NK-92 treated with Interleukin-12 subunit alpha and Interleukin-12 subunit beta, amount 100 ng/mL, for 24 hours (cell line): ENCODE results near the gene LRCOL1.
"Not testable (repeated sequence)": the region's sequence is repeated elsewhere in the genome, so short reads cannot be mapped to it uniquely, and the experiment has no call there.

Experiments used
- DNase-seq: peaks from one replicate; lab custom pipeline; 2025; lab: John Stamatoyannopoulos, UW

The LRCOL1 gene

GRCh38 chr12:132600048-132601032 is 10.0 kb downstream of the LRCOL1 start:
- DNase-seq = no peak

- not testable (repeated sequence) for DNase-seq
Observed at GRCh38 chr12:132599502-132599901, 10.9 kb downstream of the LRCOL1 start.

- no peak for DNase-seq
Observed at GRCh38 chr12:132597333-132598316, 12.8 kb downstream of the LRCOL1 start.

GRCh38 chr12:132596016-132596415 is 14.4 kb downstream of the LRCOL1 start:
- DNase-seq = no peak

- no peak for DNase-seq
Observed at GRCh38 chr12:132595183-132595582, 15.2 kb downstream of the LRCOL1 start.

- no peak for DNase-seq
Observed at GRCh38 chr12:132593938-132594358, 16.4 kb downstream of the LRCOL1 start.

GRCh38 chr12:132593521-132593920 is 16.9 kb downstream of the LRCOL1 start:
- no peak for DNase-seq

- no peak for DNase-seq
Observed at GRCh38 chr12:132593071-132593470, 17.3 kb downstream of the LRCOL1 start.

- DNase-seq = no peak
Observed at GRCh38 chr12:132592282-132592970, 18.0 kb downstream of the LRCOL1 start.

- no peak for DNase-seq
Observed at GRCh38 chr12:132591107-132591935, 19.1 kb downstream of the LRCOL1 start.

GRCh38 chr12:132588821-132589669 is 21.3 kb downstream of the LRCOL1 start:
- DNase-seq = no peak

GRCh38 chr12:132588319-132588718 is 22.1 kb downstream of the LRCOL1 start:
- no peak for DNase-seq

- no peak for DNase-seq
Observed at GRCh38 chr12:132587781-132588180, 22.6 kb downstream of the LRCOL1 start.

GRCh38 chr12:132586929-132587328 is 23.5 kb downstream of the LRCOL1 start:
- no peak for DNase-seq

- no peak for DNase-seq
Observed at GRCh38 chr12:132585177-132585576, 25.2 kb downstream of the LRCOL1 start.

- DNase-seq = no peak
Observed at GRCh38 chr12:132584429-132584828, 26.0 kb downstream of the LRCOL1 start.

GRCh38 chr12:132583736-132584135 is 26.6 kb downstream of the LRCOL1 start:
- DNase-seq = no peak

- no peak for DNase-seq
Observed at GRCh38 chr12:132583411-132583710, 27.0 kb downstream of the LRCOL1 start.

- no peak for DNase-seq
Observed at GRCh38 chr12:132582582-132583410, 27.6 kb downstream of the LRCOL1 start.
